Progenitor cell of endocrine pancreas (in vitro differentiated cells): ENCODE results near the gene IFNGR1. TPM values are rescaled to one million over a fixed set of nuclear protein-coding genes. Genes with fewer than 3 reads are reported as not detected.

Experiments used
- DNase-seq: peaks from one replicate; pipeline ENCODE4 v3.0.0; 2021; ENCODE audit warnings: low spot score; ENCODE audit not compliant: unreplicated experiment
- H3K27ac Mint-ChIP-seq: 2 replicates; pipeline ENCODE4 v1.8.0; 2021; ENCODE audit warnings: mild to moderate bottlenecking, moderate library complexity, mixed read lengths
- H3K27me3 Mint-ChIP-seq: 2 replicates; pipeline ENCODE4 v1.8.0; 2021; ENCODE audit warnings: mixed read lengths
- H3K36me3 Mint-ChIP-seq: 2 replicates; pipeline ENCODE4 v1.8.0; 2022; ENCODE audit warnings: mixed read lengths; ENCODE audit not compliant: insufficient read depth
- H3K4me1 Mint-ChIP-seq: 2 replicates; pipeline ENCODE4 v1.8.0; 2021; ENCODE audit warnings: low read depth, mixed read lengths
- H3K4me3 Mint-ChIP-seq: 2 replicates; pipeline ENCODE4 v1.8.0; 2021; ENCODE audit warnings: low read depth, mild to moderate bottlenecking, moderate library complexity, mixed read lengths
- H3K9me3 Mint-ChIP-seq: 2 replicates; pipeline ENCODE4 v1.8.0; 2021; ENCODE audit warnings: low read depth, mixed read lengths
- total RNA-seq: library from RNA; stranded (reverse); gene quantifications from 2 replicates; pipeline ENCODE4 v1.2.1, GENCODE V29; 2021
- TF ChIP-seq, protein P1 (sequence below): fragments of 200-600 bp; sonication (generic); IDR thresholded peaks from one replicate; pipeline ENCODE4 v1.5.0; 2021; ENCODE audit warnings: antibody characterized with exemption, mild to moderate bottlenecking; ENCODE audit not compliant: unreplicated experiment

The IFNGR1 gene
- total RNA-seq, 1 donor from 2014 or later, result 29.4 TPM

DNA sequence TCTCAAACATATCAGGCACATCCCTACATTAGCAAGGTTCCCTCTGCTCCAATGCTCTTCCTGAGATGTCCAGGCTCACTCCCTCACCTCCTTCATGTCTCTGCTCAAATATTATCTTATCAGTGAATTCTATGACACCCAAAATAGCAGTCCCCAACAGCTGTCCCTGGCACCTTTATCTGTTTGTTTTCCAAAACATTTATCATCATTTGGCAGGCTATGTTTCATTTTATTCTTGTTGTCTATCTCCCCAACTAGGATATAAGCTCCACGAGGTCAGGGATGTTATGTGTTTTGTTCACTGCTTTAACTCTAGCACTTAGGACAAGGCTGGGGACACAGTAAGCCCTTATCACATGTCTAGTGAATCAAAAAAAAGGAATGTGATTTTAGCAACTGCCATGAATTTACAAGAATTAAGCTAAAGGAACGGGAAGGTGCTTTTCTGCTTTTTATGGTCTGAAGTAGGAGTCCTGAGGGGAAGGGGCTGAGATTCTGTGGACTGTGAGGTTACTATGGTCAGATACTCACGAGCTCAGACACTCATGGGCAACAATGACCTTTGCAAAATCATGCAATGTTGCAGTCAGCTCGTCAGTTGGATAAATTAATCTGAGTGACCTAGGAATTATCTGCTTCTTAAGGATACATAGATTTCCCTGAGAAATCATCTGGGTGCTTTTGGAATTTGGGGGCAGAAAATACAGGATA lies 43.9 kb downstream of the IFNGR1 start:
- H3K4me3 Mint-ChIP-seq, result no peak overlapping the region
- H3K27ac Mint-ChIP-seq, result no peak overlapping the region
- DNase-seq, result no peak
- no peaks in the 10 kb centered on the region for H3K4me1 Mint-ChIP-seq
- H3K9me3 Mint-ChIP-seq, result peaks cover 11% of the 10 kb centered on the region
- TF ChIP-seq, protein P1, sequence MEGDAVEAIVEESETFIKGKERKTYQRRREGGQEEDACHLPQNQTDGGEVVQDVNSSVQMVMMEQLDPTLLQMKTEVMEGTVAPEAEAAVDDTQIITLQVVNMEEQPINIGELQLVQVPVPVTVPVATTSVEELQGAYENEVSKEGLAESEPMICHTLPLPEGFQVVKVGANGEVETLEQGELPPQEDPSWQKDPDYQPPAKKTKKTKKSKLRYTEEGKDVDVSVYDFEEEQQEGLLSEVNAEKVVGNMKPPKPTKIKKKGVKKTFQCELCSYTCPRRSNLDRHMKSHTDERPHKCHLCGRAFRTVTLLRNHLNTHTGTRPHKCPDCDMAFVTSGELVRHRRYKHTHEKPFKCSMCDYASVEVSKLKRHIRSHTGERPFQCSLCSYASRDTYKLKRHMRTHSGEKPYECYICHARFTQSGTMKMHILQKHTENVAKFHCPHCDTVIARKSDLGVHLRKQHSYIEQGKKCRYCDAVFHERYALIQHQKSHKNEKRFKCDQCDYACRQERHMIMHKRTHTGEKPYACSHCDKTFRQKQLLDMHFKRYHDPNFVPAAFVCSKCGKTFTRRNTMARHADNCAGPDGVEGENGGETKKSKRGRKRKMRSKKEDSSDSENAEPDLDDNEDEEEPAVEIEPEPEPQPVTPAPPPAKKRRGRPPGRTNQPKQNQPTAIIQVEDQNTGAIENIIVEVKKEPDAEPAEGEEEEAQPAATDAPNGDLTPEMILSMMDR, result no peak
- H3K27me3 Mint-ChIP-seq, result no peaks in the 10 kb centered on the region
- no peaks in the 10 kb centered on the region for H3K36me3 Mint-ChIP-seq

DNA sequence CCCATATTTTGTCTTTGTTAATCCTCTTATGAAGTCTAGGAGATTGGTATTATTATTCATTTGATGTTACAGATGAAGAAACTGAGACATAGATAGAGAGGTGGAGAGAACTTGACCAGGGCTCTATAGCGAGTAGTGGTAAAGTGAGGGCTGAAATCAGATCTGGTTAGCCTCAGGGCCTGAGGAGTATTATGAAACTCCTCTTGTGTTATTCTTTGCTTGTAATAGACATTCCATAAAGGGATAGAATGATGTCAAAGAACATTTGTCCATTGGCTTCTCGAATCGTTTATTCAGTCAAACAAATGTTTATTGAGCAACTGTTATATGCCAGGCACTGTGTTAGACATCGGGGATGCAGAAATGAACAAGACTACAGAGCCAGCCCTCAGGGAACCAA lies 45.7 kb downstream of the IFNGR1 start, which contains the start of gene IL22RA2:
TSS of gene IL22RA2 (minus strand) at position 144 of the 400 bp plus-strand sequence. CDS start 11,895 bp downstream, outside the sequence.
- H3K4me3 Mint-ChIP-seq, result no peak within 1 kb of the TSS
- H3K4me1 Mint-ChIP-seq, result no peaks in the 10 kb centered on the region
- H3K36me3 Mint-ChIP-seq, result peaks cover 4% of the 10 kb centered on the region
- H3K27ac Mint-ChIP-seq, result no peak within 1 kb of the TSS
- DNase-seq, result no peak
- H3K27me3 Mint-ChIP-seq, result no peaks in the 10 kb centered on the region
- TF ChIP-seq, protein P1, result no peak
- peaks cover 18% of the 10 kb centered on the region for H3K9me3 Mint-ChIP-seq

DNA sequence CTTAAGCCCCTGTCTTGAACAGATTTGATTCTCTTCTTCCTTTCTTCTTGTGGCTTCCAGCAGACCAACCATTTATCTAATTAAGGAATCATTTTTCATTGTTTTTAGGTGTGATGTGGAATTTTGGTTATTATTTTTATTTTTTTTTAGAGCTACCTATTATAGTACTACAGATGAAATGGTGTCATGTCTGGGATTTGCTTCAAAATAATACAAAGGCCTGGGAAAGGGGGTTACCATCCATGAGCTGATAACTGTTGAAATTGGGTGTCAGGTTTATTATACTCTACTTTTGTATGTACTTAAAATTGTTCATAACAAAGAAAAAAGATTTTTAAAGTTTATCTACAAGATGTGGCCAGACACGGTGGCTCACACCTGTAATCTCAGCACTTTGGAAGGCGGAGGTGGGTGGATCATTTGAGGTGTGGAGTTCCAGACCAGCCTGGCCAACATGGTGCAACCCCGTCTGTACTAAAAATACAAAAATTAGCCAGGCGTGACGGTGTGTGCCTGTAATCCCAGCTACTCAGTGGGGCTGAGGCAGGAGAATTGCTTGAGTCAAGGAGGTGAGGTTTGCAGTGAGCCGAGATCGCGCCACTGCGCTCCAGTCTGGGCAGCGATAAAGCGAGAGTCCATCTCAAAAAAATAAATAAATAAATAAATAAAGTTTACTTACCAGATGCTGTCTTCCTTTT lies 46.3 kb downstream of the IFNGR1 start:
- DNase-seq, result no peak
- peaks cover 4% of the 10 kb centered on the region for H3K36me3 Mint-ChIP-seq
- no peaks in the 10 kb centered on the region for H3K27me3 Mint-ChIP-seq
- no peak overlapping the region for H3K27ac Mint-ChIP-seq
- TF ChIP-seq, protein P1, result no peak
- peaks cover 18% of the 10 kb centered on the region for H3K9me3 Mint-ChIP-seq
- H3K4me3 Mint-ChIP-seq, result no peak overlapping the region
- H3K4me1 Mint-ChIP-seq, result no peaks in the 10 kb centered on the region

DNA sequence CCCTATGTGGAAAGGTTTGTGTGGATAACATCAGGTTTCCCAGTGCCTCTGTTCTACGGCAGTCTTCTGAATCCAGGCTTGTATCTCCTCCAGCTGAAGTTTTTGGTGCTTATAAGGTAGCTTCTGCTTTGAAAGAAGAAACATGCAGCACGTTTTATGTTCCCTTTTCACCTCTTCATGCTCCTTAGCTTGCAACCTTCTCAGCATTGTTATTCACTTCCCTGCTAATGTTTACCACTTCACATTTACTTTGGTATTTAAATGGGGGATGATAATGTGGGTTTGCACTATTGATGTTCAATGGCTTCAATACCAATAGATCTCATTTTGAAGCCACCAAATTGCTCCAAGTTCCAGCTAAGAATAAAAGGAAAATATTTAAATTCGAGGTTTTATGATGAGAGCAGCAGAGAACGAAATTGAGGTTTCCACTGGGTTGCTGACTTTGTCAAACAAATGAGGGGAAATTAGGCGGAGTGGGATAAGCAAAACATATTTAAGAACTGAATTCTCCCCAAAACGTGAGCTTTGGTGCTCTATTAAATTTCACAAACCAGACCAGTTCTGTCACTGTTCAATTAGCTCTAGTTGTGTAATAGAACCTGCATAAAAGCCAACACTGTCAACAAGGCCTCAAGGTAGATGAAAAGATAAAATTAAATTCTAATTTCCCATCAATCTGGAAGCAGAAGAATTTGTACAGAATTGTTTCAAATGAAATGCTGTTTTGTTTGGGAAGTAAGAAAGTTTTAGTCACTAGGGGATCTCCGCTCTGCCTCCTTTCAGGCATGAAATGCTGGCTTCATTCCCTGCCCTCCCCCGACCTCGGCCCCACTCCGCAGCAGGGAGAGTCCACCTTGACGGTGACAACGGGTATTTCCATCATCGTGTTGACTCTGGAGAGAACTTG lies 47.1 kb downstream of the IFNGR1 start:
- Mint-ChIP-seq H3K4me3 (no peak overlapping the region), H3K36me3 (peaks cover 4% of the 10 kb centered on the region), H3K27ac (no peak overlapping the region), H3K4me1 (no peaks in the 10 kb centered on the region), H3K9me3 (peaks cover 20% of the 10 kb centered on the region), H3K27me3 (no peaks in the 10 kb centered on the region)
- no peak for DNase-seq
- TF ChIP-seq, protein P1, result no peak

GRCh38 chr6:137171053-137171374 lies 48.2 kb downstream of the IFNGR1 start:
- Mint-ChIP-seq H3K4me1 (no peaks in the 10 kb centered on the region), H3K4me3 (no peak overlapping the region), H3K27me3 (no peaks in the 10 kb centered on the region), H3K27ac (no peak overlapping the region), H3K36me3 (peaks cover 4% of the 10 kb centered on the region), H3K9me3 (peaks cover 24% of the 10 kb centered on the region)
- TF ChIP-seq, protein P1, result no peak
- DNase-seq, result no peak
